NCI-H1048 (cell line): ENCODE data around the gene TUT1.
"Not testable (repeated sequence)": the region's sequence is repeated elsewhere in the genome, so short reads cannot be mapped to it uniquely, and the experiment has no call there.

ENCODE experiments used
- DNase-seq: peaks from one replicate; lab custom pipeline; 2025; lab: John Stamatoyannopoulos, UW

The TUT1 gene

DNA sequence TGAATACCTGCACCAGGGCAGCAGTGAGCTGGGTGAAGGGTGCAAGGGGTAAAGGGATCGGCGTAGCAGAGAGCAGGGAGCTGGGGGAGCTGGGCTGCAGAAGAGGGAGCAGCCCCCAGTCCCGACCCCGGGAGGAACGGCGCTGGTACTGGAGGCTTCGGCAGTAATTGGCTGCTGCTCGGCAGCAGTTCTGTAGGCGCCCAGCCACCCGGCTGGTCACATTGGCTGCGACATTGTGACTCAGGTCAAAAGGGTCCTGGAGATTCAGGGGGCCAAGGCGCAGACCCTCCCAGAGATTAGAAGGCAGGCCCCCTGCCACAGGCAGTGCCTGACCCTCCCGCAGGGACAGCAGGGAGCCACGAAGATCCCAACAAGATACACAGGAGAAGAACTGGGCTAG is 15.5 kb downstream of the TUT1 start:
- DNase-seq, result no peak

DNA sequence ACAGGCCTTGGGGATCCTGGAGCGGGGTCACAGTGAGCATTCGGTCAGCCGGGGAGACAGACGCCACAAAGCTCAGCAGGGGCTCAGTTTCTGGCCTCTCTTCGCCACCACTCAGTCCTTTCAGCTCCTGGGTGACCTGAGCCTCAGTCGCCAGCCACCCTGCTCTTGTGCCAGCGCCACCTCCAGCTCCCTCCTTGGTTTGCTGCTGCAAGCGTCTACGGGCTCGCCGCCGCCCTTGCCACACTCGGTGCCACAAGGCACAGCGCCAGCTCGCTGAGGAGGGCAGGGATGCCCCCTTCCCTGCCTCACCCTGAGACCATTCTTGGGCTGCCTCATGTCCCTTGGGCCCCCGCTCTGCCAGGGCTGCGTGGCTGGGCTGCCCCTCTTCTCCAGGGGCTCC is 16.2 kb downstream of the TUT1 start:
- no peak for DNase-seq

DNA sequence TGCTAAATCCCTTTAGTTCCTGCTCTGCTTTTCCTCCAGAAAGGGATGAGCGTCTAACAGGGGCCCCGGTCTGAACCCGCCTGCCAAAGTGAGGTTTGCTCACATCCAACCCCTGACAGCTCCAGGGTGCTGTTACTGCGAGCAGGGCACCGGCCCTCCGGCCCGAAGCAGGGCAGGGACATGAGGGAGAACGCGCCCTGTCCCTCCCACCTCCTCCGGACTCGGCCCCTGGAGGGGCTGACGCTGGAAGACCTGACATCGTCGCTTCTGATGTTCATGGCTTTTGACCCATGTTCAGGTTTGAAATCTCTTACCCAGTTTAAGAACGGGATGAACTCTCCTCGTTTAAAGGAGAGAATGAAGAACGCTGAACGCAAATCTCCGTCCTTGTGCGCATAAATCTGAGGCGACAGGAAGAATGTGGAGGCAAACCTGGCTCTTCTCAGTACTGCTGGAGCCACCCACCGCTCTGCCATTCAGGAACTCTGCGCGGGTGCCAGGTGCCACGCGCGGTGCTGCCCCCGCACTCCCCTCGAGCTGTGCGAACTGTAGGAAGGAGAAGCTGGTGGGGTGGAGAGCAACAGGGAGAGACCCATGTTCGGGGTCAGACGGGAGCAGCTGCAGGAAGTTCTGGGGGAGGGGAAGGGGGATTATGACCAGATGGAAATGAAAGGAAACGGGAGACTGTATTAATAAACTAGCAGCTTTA is 16.8 kb downstream of the TUT1 start:
- no peak for DNase-seq

DNA sequence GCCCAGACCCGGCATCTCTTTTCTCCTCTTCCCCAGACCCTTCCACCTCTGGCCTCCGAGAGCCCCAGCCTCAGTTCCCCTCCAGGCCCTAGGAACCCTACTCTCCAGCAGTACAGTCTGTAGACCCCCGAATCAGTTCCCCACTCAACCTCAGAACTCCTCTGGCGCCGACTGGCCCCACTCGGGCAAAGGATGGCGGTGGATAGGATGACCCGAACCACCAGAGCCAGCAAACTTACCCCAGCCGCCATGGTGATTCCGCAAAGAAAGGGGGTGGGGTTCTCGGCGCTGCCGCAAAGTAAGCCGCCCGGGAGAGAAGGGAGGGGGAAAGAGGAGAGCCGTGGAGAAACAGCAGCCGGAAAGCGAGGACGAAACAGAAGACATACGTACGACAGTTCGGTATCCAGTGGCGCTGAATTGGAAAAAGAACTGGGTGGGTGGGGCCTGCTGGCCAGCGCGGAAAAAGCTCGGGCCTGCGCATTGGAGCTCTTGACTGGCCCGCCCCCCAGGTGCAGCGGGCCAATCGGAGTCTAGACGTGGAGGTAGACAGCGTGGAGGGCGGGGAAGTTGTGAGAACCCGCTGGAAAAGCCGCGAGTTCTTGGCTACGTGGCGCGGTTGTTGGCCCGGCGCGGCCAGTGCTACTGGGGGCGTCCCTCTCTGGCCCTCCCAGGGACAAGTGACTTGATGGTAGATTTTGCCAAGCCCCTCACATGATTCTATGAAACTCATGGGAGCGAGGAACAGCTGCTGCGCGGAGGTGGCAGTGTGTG is 17.5 kb downstream of the TUT1 start, which contains the start of gene EEF1G:
Gene EEF1G (minus strand): TSS at position 300 of the 771 bp plus-strand sequence. CDS start 49 bp downstream, at position 251.
- peak; percentile 97 for DNase-seq

DNA sequence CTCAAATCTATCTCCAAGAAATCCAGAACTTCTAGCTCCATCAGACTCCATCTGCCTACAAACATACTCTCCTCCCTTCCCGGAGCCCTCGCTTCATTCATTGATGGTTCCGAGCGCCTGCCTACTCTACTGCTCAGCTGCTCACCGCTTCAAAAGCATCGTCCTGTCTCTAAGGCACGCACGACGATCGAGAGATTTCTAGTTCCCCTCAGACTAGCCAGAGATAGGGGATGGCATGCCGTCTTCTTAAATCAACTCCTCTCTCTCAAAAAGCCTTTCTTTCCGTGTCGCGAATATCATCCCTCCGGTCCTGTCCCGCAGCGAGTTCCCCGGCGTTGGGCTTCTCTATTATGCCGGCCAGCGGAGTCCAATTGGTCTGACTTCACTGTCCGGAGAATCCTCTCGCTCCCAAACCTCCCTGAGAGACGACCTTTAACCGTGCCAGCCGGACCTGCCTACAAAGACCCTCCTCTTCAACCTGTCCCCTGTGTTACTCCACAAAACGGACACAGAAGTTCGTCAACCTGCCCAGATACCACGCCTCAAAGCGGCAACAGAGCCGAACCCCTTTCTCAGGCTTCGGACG is 18.2 kb downstream of the TUT1 start:
- no peak for DNase-seq

DNA sequence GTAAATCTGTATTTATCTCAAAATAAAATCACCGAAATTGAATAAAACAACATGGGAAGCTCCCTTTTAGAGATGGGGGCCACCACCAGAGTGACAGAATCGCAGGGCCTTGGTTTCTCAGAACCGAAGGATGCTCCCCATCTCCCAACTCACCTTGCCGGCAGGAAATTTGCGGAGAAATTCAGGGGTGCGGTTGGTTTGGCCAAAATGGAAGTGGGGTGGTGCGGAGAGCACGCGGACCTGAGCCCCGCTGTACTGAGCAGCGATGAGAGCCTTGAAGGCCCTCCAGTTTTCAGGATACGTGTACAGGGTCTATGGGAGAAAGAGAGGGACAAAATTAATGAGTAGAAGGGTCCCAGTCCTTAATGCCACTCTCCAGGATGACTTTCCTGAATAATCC is 18.9 kb downstream of the TUT1 start:
- DNase-seq, result no peak

DNA sequence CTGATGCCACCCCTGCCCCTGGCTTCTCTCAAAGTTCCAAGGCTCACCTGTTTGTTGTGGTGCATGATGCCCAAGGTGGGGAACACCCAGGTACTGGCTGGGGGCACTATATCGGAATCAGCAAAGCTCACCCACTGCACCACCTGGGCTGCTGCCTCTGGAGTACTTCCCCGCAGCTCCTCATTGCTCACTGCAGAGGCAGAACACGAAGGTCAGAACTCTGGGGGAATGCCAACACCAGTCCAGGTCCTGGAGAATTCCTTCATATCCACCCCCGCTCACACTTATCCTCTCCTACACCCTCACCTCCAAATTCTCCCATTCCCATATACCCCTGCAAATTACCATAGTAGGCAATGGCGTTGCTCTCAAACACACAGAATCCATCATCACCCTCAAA is 19.8 kb downstream of the TUT1 start:
- DNase-seq, result not testable (repeated sequence)

DNA sequence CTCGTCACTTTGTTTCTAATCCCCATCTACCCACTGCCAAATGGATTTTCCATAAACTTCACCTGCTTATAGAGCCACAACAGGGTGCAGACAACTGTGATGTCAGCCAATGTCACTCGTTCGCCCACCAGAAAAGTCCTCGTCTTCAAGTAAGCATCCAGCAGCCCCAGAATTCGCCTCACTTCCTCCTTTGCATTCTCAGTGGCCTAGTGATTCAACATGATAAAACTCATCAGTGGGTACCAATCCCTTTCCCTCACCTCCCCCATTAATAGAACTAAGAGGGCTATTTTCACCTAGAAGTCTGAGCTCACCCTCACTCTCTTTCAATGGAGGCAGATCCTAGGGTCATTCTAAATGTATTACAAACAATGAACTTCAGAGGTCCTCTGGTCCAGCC is 20.4 kb downstream of the TUT1 start:
- not testable (repeated sequence) for DNase-seq

DNA sequence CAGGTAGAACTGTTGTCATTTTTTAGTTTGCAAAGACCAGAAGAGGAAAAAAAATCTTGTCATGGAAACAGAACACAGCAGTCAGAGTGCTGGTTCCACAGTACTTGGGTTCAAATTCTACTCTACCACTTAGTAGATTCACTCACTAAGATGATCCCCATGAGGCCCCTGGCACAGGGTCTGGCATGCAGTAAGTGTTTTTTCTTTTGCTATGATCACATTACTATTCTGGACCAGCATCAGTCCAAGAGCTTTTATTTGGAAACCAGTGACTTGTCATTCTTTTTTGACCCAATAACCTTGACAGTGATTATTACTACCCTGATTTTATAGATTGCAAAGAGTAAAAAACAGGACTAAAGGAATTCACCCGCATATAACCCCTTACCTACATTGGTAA is 21.7 kb downstream of the TUT1 start:
- DNase-seq, result no peak

DNA sequence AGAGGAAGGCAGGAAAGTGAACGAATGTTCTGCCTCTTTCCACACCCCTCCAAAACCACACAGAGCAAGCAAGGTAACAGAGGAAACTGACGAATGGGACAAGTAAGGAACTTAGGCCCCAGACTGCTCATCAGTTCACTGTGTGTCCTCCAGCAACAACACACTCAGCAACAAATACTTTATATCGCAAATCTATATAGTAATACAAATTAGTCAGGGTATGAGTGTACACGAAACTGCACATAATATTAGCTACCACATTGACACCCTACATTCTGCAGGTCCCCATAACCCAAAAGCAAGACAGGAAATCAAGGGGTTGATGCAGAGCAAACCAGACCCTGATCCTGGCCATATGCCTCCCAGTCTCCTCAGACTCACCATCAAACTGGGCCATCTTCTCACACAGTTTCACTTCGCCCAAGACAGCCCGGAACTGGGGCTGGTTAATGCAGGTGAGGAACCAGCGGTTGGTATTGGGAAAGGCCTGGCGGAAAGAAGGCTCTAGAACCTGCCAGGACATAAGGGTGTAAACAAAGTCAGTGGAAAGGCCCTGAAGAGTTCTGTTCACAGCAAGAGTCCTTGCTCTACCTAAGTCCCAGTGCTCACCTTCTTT is 24.2 kb downstream of the TUT1 start:
- DNase-seq, result no peak

DNA sequence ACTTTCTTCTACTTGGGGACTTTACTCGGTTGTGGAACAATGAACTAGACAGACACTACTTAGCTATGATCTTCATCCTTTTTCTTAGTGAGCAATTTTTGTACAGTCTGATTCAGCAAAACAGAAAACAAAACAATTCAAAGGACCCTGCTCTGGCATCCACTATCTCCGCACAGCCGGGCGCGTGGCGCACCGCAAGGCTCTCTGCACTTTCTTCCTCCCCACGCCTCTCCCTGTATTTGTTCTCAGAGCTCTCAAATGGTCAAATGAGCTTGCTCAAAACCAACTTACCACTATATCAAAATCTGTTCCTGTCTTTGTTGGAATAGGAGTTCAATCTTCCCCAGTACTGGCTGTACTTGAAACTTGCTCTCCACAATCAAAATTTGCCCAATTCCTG is 25.1 kb downstream of the TUT1 start:
- no peak for DNase-seq

DNA sequence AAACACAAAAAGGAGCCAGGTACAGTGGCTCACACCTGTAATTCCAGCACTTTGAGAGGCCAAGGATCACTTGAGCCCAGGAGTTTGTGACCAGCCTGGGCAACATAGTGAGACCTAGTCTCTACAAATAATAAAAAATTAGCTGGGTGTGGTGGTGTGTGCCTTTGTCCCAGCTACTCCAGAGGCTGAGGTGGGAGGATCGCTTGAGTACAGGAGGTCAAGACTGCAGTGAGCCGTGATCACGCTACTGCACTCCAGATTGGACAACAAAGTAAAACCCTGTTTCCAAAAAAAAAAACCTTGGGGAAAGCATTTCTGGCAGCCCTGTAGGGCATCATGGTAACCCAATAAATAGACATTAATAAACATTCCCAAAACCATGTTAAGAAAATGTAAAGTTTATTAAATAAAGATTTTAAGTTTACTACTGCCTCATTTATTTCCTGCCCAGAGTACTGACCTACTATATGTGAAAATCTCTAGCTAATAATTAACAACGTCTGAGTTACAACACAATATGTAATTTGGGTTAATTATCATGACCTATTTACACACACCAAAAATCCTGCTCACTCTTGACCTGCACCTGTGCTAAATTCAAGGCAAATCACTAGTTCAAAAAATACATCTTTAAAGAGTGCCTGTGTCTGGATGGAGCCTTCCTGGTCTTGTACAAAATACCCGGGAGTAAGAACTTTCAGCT is 26.1 kb downstream of the TUT1 start:
- no peak for DNase-seq

DNA sequence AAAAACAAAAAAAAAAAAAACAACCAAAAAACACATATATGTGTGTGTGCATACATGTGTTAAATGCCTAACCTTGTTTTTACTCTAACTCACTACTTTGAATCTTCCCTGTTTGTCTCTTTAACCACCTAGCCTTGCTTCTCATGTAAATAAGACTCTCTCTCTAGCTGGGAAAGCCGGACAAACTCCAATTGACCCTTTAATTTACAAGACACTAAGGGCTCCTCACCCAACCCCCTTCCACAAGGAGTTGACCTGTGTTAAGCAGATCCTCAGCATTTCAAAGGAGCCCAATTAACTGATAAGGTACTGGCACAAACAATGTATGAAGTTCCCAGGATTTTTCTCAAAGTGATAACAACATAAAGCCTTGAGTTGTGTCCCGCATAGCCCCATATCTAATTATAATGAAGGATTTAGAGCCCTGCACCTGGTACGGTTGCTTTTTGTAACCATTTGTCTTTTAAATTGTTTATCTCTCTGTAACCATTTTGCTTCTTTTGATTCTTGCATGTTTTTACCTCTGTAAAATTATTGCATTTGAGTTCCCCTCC is 29.6 kb downstream of the TUT1 start:
- DNase-seq, result not testable (repeated sequence)

DNA sequence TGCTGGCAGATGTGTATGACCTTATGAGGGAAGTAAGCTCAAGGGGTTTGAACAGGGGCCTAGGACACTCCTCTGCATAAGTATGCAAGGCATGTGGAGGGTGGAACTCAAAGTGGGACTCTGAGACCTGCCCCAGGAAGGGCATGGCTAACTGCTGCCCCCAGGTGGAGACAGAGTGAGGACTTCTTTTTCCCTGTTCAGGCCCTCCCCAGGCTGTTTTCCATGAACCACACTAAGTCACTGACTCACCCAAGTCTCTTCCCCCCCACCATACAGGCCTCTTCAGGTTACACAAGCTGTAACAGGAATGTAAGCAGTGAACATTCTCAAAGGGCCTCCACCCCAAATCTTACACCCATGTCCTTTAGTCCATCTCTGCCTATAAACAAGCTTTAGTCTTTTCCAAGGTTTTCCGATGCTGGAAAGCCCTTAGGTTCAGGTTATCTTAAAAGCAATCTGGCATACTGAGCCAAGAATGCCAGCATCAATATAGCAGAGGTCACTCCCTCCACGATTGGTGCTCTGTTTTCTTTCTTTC is 30.7 kb downstream of the TUT1 start:
- DNase-seq, result no peak

DNA sequence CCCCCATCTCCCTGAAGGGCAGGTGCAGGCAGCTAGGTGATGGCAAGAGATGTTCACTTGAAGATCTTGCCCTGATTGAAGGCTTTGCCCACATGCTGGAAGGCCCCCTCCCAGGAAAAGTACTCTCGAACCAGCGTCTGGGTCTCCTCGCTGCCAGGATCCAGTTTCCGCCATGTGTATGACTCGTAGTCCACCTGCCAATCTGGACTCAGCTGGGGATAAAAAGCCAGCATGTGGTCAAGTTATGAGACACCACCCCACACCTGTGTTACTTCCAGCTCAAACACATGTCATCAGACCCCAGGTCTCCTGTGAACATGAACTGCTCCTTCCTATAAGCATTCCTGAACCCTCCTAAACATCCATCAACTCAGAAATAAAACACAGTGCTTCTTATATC is 31.7 kb downstream of the TUT1 start:
- not testable (repeated sequence) for DNase-seq

DNA sequence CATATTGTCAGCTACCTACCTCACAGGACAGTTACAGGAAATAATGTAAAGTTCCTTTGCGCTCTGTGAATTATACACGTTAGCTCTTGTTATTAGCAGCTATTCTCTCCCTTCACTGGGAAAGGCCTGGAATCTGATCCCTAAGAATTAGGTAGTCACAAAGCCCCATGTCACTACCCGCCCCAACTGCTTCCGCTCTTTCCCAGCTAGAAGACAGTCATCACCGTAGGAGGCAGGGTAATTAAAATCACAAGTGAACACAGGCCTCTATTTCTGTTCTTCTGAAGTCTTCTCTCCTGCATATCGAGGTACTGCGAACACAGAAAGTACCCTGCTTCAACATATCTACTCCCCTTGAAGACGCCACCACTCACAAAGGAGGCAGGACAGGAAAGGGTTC is 32.1 kb downstream of the TUT1 start:
- no peak for DNase-seq

DNA sequence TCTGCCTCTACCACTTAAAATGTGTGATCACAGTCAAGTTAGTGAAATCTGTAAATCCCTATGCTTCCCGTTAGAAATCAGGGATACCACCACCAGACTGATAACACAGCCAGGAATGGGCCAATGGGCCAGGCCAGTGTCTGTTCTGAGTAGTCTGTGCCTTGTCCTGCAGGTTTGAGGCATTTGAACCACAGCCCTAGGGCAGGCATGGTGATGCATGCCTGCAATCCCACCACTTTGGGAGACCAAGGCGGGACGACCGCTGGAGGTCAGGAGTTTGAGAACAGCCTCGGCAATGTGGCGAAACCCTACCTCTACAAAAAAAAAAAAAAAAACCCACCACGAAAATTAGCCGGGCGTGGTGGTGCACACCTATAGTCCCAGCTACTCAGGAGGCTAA is 32.7 kb downstream of the TUT1 start:
- DNase-seq, result no peak

DNA sequence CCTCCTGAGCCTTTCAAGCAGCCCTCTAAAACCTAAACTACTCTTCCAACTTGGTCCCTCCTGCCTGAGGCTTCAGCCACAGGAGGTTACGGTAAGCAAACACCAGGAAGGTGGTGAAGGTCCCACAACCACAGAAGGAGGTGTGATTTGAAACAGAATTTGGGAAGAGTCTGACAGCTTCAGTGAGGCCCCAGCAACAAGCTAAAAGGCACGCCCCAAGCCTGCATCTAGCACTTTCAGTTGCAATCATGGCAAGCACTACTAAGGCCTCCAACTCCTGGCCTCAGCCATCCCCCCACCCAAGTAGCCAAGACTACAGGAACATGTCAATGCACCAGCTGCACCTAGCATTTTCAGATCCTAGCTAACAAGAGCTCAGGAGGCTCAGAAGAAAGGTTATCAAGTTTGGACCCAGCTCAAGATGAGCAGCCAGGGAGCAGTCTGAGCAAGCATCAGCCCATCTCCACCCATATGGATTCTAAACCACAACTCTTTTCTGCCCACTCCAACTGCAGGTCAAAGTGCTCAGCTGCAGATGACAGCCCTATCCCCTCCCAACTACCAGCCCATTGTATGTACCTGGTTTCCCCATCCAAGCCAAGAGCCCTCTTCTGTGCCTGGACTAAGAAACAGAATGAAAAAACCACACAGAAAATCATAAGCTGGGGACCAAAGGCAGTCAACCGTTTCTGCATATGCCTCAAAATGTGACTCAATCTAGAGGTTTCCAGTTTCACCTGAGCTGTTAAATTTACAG is 34.3 kb downstream of the TUT1 start:
- DNase-seq, result no peak

DNA sequence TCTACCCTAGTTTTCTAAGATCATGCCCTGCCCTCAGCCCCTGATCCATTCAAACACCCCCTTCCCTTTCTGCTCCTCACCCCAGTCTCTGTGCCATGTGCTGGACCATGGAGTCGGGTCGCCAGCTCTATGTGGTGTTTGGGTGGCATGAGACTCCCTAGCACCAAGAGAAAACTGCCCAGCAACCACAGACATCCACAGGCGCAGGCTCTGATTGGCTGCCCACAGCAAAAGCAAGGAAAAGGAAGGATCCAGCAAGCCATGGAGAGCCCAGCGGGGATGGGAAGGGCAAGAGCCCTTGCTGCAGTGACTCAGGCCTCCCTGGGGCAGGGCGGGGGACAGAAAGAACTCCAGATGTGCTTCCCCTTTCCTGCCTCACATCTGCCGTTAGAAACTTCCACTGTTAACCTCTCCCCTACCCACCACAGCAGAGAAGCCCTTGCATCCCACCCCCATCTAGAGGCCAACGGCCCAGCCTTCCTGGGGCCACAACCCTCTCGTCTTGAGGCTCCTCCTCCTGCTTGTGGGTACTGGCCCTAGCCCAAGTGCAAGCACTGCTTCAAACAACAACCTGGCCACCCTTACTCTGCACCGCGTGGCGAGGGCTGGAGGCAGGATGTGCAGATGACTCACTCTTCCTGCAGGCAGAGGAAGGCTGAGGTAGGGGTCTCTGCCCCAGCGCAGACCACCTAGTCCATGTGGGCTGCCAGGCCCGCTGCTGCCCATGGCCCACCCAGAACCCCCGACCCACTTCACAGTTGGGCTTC is 35.0 kb downstream of the TUT1 start:
- DNase-seq, result no peak
